Left lung (tissue), 10 donors: ENCODE data around the gene IGFALS. TPM values are rescaled to one million over a fixed set of nuclear protein-coding genes. Genes with fewer than 3 reads are reported as not detected.

Experiments
- ATAC-seq: fragments of 200-7000 bp; cut with Tn5 transposase; one replicate; pipeline ENCODE4 v1.9.1; 2020; ENCODE audit warnings: moderate library complexity
- DNase-seq, 4 donors: peaks; one replicate each; pipeline ENCODE4 v3.0.0-alpha.2; 2013 to 2020
- H3K27ac ChIP-seq, 2 donors: fragments of 200-600 bp; sonication (generic) in 1 of 2; one replicate each; pipeline versions ENCODE4 v1.5.0 to v1.8.0; 2020 to 2021
- H3K27me3 ChIP-seq, 2 donors: fragments of 200-600 bp; sonication (generic) in 1 of 2; one replicate each; pipeline versions ENCODE4 v1.5.0 to v1.8.0; 2020 to 2021
- H3K36me3 ChIP-seq, 2 donors: fragments of 200-600 bp; sonication (generic) in 1 of 2; one replicate each; pipeline versions ENCODE4 v1.5.0 to v1.8.0; 2020 to 2021
- H3K4me1 ChIP-seq, 2 donors: fragments of 200-600 bp; one replicate each; pipeline ENCODE4 v1.8.0; 2021
- H3K4me3 ChIP-seq, 2 donors: fragments of 200-600 bp; sonication (generic) in 1 of 2; one replicate each; pipeline versions ENCODE4 v1.5.0 to v1.8.0; 2020 to 2021; ENCODE audit warnings: mild to moderate bottlenecking in 1 of 2
- H3K9me3 ChIP-seq, 2 donors: fragments of 200-600 bp; sonication (generic) in 1 of 2; one replicate each; pipeline versions ENCODE4 v1.5.0 to v1.8.0; 2020 to 2021
- intact Hi-C, 2 donors: fragments of 100-400 bp; cut with DNase I; formaldehyde crosslinking; loops; one replicate each; pipeline versions ENCODE4 v1.11.2 to v1.14.2; 2022
- polyA plus RNA-seq, 6 donors: library from polyadenylated mRNA; unstranded; fragments of 120-200 nt; gene quantifications; one replicate each; pipeline ENCODE4 v1.2.1, GENCODE V29; 2013; ENCODE audit not compliant: insufficient read length in 6 of 6
- total RNA-seq, 2 donors: library from RNA; stranded (reverse); fragmentation: NEBNext Ultra II Directional; extraction: Animal tissue kit (Norgen Biotek cat#: 25700); gene quantifications; one replicate each; pipeline ENCODE4 v1.2.1, GENCODE V29; 2021
- TF ChIP-seq, protein P1 (sequence below), 2 donors: fragments of 200-600 bp; sonication (generic) in 1 of 2; IDR thresholded peaks; one replicate each; pipeline versions ENCODE4 v1.5.0 to v1.8.0; 2021; ENCODE audit warnings: antibody characterized with exemption in 2 of 2
- donor health status: DM: no; HTN: yes; CAD: no.
- donor health status: DM: no; HTN: no; CAD: no.

The IGFALS gene
- total and polyA plus RNA-seq, 8 donors: 0.37 to 3.3 (median 2.4) TPM

- Histone ChIP-seq H3K36me3 (peaks cover 0 to 67% of the 10 kb centered on the region in 2 donors), H3K9me3 (no peaks in the 10 kb centered on the region), H3K27ac (no peak overlapping the region), H3K4me3 (no peak overlapping the region), H3K4me1 (peaks cover 5 to 17% of the 10 kb centered on the region in 2 donors), H3K27me3 (no peaks in the 10 kb centered on the region)
- ATAC-seq (no peak), DNase-seq (no peak)
- intact Hi-C loops: no loop called here
- TF ChIP-seq, protein P1, sequence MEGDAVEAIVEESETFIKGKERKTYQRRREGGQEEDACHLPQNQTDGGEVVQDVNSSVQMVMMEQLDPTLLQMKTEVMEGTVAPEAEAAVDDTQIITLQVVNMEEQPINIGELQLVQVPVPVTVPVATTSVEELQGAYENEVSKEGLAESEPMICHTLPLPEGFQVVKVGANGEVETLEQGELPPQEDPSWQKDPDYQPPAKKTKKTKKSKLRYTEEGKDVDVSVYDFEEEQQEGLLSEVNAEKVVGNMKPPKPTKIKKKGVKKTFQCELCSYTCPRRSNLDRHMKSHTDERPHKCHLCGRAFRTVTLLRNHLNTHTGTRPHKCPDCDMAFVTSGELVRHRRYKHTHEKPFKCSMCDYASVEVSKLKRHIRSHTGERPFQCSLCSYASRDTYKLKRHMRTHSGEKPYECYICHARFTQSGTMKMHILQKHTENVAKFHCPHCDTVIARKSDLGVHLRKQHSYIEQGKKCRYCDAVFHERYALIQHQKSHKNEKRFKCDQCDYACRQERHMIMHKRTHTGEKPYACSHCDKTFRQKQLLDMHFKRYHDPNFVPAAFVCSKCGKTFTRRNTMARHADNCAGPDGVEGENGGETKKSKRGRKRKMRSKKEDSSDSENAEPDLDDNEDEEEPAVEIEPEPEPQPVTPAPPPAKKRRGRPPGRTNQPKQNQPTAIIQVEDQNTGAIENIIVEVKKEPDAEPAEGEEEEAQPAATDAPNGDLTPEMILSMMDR (IDR thresholded peaks at IDR 0.05): no peak
Observed at GRCh38 chr16:1820946-1821290, 27.4 kb upstream of the IGFALS start.

GRCh38 chr16:1820096-1820945 lies 26.8 kb upstream of the IGFALS start:
- peaks cover 0 to 73% of the 10 kb centered on the region in 2 donors for H3K36me3 ChIP-seq
- intact Hi-C loops: no loop called here
- H3K4me1 ChIP-seq: peaks cover 0 to 11% of the 10 kb centered on the region in 2 donors
- H3K4me3 ChIP-seq: no peak overlapping the region
- ATAC-seq: no peak
- no peaks in the 10 kb centered on the region for H3K27me3 ChIP-seq
- no peaks in the 10 kb centered on the region for H3K9me3 ChIP-seq
- no peak for DNase-seq
- H3K27ac ChIP-seq: no peak overlapping the region
- TF ChIP-seq, protein P1 (IDR thresholded peaks at IDR 0.05): no peak

DNA sequence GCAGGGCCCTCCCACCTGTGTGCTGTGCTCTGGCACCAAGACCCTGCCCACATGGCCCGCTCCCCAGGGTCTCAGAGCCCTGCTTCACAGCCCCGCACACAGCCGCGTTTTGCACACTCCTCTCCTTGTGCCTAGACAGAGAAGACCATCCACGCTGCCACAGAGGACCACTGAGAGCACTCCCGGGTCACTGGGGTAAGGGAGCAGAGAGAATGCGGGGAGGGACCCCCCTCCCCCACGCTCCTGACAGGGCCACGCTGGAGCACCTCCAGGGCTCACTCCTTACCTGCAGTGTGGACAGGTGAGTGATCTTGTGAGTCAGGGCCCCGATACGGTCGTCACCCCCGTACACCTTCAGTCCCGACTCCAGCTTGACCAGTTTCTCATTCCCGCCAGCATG lies 26.1 kb upstream of the IGFALS start:
- no peaks in the 10 kb centered on the region for H3K27me3 ChIP-seq
- ATAC-seq (no peak), DNase-seq (no peak)
- H3K27ac ChIP-seq: no peak overlapping the region
- peaks cover 0 to 79% of the 10 kb centered on the region in 2 donors for H3K36me3 ChIP-seq
- TF ChIP-seq, protein P1 (IDR thresholded peaks at IDR 0.05): no peak
- H3K4me1 ChIP-seq: peaks cover 0 to 4% of the 10 kb centered on the region in 2 donors
- no peaks in the 10 kb centered on the region for H3K9me3 ChIP-seq
- no peak overlapping the region for H3K4me3 ChIP-seq
- intact Hi-C loops: no loop called here

DNA sequence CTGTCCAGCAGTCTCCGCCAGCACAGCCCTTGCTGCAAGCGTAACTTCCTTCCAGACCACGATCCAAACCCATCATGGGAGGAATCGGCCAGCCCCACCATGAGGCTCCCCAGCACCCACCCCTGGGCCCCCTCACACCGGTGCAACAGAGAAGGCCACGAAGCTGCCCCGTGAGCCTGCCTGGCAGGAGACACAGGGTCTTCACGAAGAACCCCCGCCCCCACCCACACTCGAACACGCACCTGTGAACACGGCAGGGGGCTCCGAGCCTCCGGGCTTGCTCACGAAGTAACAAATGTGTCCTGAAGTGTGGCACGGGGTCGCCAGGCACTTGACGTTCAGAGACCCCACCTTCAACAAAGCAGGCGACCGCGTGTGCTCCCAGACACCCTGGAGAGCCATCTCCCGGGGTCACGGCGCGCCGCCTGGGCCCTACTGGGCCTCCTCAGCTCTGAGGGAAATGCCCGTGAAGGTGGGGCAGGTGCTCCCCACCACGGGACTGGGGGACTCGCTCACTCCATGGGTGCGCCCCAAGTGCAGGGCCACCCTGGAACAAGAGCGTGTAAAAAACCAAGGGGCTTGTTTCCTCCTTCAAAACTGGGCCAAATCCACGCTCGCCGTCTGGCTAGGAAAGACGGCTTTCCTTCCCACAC lies 25.5 kb upstream of the IGFALS start:
- no peak overlapping the region for H3K4me3 ChIP-seq
- DNase-seq (no peak), ATAC-seq (no peak)
- intact Hi-C loops: no loop called here
- H3K27me3 ChIP-seq: no peaks in the 10 kb centered on the region
- no peaks in the 10 kb centered on the region for H3K9me3 ChIP-seq
- H3K36me3 ChIP-seq: peaks cover 0 to 83% of the 10 kb centered on the region in 2 donors
- TF ChIP-seq, protein P1 (IDR thresholded peaks at IDR 0.05): no peak
- no peak overlapping the region for H3K27ac ChIP-seq
- no peaks in the 10 kb centered on the region for H3K4me1 ChIP-seq

DNA sequence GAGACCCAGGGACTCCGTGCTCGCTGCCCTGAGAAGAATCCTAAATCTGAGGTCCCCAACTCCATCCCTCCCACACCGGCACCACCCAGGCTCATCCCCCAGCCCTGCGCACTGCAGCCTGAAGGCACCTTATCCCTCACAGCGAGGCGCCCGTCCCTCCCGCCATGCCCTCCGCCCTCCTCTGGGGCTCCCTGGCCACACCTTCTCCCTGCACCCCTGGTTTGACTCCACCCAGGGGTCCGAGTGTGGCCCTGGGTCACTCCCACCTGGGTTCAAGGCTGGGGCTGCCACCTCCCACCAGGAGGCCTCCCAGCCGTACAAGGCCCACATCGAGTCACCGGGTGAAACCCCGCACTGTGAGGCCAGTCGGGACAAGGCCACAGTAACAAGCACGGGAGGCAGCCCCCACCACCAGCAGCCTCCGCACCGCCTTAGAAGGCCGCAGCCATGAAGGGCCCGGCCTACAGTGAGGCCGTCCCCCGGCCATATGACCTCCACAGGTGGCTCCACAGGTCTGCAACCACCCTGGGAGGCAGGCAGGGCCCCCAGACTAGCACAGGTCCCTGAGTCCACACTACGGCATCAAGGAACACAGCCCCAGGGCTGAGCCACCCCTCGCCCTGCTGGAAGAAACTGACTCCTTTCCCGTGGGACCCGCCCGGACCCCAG lies 24.8 kb upstream of the IGFALS start:
- DNase-seq: no peak
- Histone ChIP-seq H3K4me1 (no peaks in the 10 kb centered on the region), H3K36me3 (peaks cover 0 to 89% of the 10 kb centered on the region in 2 donors), H3K9me3 (no peaks in the 10 kb centered on the region), H3K4me3 (no peak overlapping the region), H3K27ac (no peak overlapping the region), H3K27me3 (no peaks in the 10 kb centered on the region)
- TF ChIP-seq, protein P1 (IDR thresholded peaks at IDR 0.05): no peak
- no peak for ATAC-seq
- intact Hi-C loops: no loop called here
